K562 (cell line): ENCODE results near the gene CCDC106. TPM values are rescaled to one million over a fixed set of nuclear protein-coding genes. Genes with fewer than 3 reads are reported as not detected.

Source experiments
- CC2D1A ChIP-seq: fragments of 450-650 bp; IDR thresholded peaks from 2 replicates; pipeline ENCODE4 v1.6.1; 2017; ENCODE audit warnings: mild to moderate bottlenecking
- ELK1 ChIP-seq: sonication (generic); formaldehyde crosslinking; IDR thresholded peaks from 2 replicates; pipeline ENCODE4 v1.8.1; 2022; ENCODE audit warnings: missing genetic modification reagents
- EP400 ChIP-seq: fragments of 450-650 bp; IDR thresholded peaks from 2 replicates; pipeline ENCODE4 v1.6.1; 2017; ENCODE audit warnings: antibody characterized with exemption, mild to moderate bottlenecking, moderate library complexity
- HDGF ChIP-seq: fragments of 450-650 bp; IDR thresholded peaks from 2 replicates; pipeline ENCODE4 v1.6.1; 2016
- KAT8 ChIP-seq: fragments of 450-650 bp; IDR thresholded peaks from 2 replicates; pipeline ENCODE4 v1.6.1; 2016; ENCODE audit warnings: low read depth, mild to moderate bottlenecking
- KLF6 ChIP-seq: fragments of 250-450 bp; sonication (Bioruptor Pico); IDR thresholded peaks from 2 replicates; pipeline ENCODE4 v1.4.0; 2020; ENCODE audit warnings: mild to moderate bottlenecking, moderate library complexity, borderline replicate concordance
- MAZ ChIP-seq, 2 experiments: fragments of 450-650 bp in 1 of 2; sonication (generic) in 1 of 2; formaldehyde crosslinking; IDR thresholded peaks in 1 of 2; conservative IDR thresholded peaks in 1 of 2; 2 replicates each; pipeline versions ENCODE4 v1.4.0 to v1.5.0; 2020; ENCODE audit warnings: mild to moderate bottlenecking in 1 of 2, missing genetic modification reagents in 1 of 2
- NFRKB ChIP-seq: fragments of 450-650 bp; IDR thresholded peaks from 2 replicates; pipeline ENCODE4 v1.6.1; 2016; ENCODE audit warnings: low read depth
- SNIP1 ChIP-seq: fragments of 450-650 bp; IDR thresholded peaks from 2 replicates; pipeline ENCODE4 v1.7.1; 2017; ENCODE audit warnings: low read depth, mild to moderate bottlenecking
- SRSF9 ChIP-seq: fragments of 200-400 bp; formaldehyde crosslinking; IDR thresholded peaks from 2 replicates; pipeline ENCODE4 v1.6.1; 2017; ENCODE audit warnings: low read depth, low read length, borderline replicate concordance
- TCFL5 ChIP-seq: fragments of 250-450 bp; sonication (Bioruptor Pico); conservative IDR thresholded peaks from 2 replicates; pipeline ENCODE4 v1.6.1; 2021; ENCODE audit warnings: mild to moderate bottlenecking, moderate library complexity, matching md5 sums
- THRA ChIP-seq: fragments of 450-650 bp; IDR thresholded peaks from 2 replicates; pipeline ENCODE4 v1.6.1; 2017; ENCODE audit warnings: mild to moderate bottlenecking, moderate library complexity
- ZKSCAN8 ChIP-seq: fragments of 200-800 bp; sonication (Bioruptor generic); IDR thresholded peaks from 2 replicates; pipeline ENCODE4 v1.6.1; 2016; ENCODE audit warnings: missing genetic modification characterization, missing compliant biosample characterization
- ZNF408 ChIP-seq: fragments of 250-450 bp; sonication (Bioruptor Pico); IDR thresholded peaks from 2 replicates; pipeline ENCODE4 v1.4.0; 2020; ENCODE audit warnings: low read depth, mild to moderate bottlenecking, moderate library complexity
- ZNF586 ChIP-seq: fragments of 450-650 bp; formaldehyde crosslinking; conservative IDR thresholded peaks from 2 replicates; pipeline ENCODE4 v1.4.0; 2020; ENCODE audit warnings: mild to moderate bottlenecking, moderate library complexity
- ZNF785 ChIP-seq: fragments of 250-450 bp; sonication (Bioruptor Pico); IDR thresholded peaks from 2 replicates; pipeline ENCODE4 v1.4.0; 2020; ENCODE audit warnings: mild to moderate bottlenecking
- polyA plus RNA-seq, 8 experiments: library from polyadenylated mRNA; depleted of rRNA in 4 of 8; stranded (reverse) in 5 of 8; unstranded in 3 of 8; fragments of >200 nt; fragmentation: Nextera tagmentation in 2 of 8; fragmentation: Illumina TruSeq in 1 of 8; extraction: Ambion mirVana in 2 of 8; extraction: Trizol in 1 of 8; gene quantifications; 2 replicates each; pipeline versions ENCODE4 v1.2.1 to v1.2.3, GENCODE V29; 2011 to 2014; ENCODE audit warnings: inconsistent platforms in 1 of 8, missing spikeins in 1 of 8
- total RNA-seq, 7 experiments: library from RNA; depleted of rRNA in 6 of 7; stranded (reverse); fragments of >200 nt in 6 of 7; fragmentation: Illumina TruSeq in 2 of 7; extraction: Trizol in 2 of 7; gene quantifications; 2 replicates each; pipeline versions ENCODE4 v1.2.1 to v1.2.3, GENCODE V29; 2011 to 2021; ENCODE audit warnings: low replicate concordance in 1 of 7
- TF ChIP-seq, protein P1 (sequence below): fragments of 200-800 bp; sonication (Bioruptor generic); IDR thresholded peaks from 2 replicates; pipeline ENCODE4 v1.6.1; 2017; ENCODE audit warnings: missing genetic modification characterization, missing compliant biosample characterization
- TF ChIP-seq, protein P2 (sequence below): fragments of 250-450 bp; sonication (Bioruptor Pico); IDR thresholded peaks from 2 replicates; pipeline ENCODE4 v1.5.0; 2021; ENCODE audit warnings: mild to moderate bottlenecking, moderate library complexity
- TF ChIP-seq, protein P3 (sequence below), 3 experiments: fragments of 200-800 bp in 1 of 3; sonication (Bioruptor generic) in 1 of 3; sonication (generic) in 1 of 3; formaldehyde crosslinking in 1 of 3; IDR thresholded peaks; 2 replicates each; pipeline versions ENCODE4 v1.6.1 to v1.8.0; 2016 to 2022; ENCODE audit warnings: mild to moderate bottlenecking in 2 of 3, missing compliant biosample characterization in 2 of 3, missing genetic modification characterization in 2 of 3, missing genetic modification reagents in 1 of 3

Gene CCDC106
- total and polyA plus RNA-seq, 9 of the 15 experiments (the other 6 are each of a cell fraction or from before 2014, with no cell fraction given): 0.10 to 27.5 (median 15.0) TPM; not detected in 1

GRCh38 chr19:55605637-55606470 lies 42.2 kb upstream of the CCDC106 start, which contains the start of gene ZNF865 (continued):
- TF ChIP-seq, protein P1, sequence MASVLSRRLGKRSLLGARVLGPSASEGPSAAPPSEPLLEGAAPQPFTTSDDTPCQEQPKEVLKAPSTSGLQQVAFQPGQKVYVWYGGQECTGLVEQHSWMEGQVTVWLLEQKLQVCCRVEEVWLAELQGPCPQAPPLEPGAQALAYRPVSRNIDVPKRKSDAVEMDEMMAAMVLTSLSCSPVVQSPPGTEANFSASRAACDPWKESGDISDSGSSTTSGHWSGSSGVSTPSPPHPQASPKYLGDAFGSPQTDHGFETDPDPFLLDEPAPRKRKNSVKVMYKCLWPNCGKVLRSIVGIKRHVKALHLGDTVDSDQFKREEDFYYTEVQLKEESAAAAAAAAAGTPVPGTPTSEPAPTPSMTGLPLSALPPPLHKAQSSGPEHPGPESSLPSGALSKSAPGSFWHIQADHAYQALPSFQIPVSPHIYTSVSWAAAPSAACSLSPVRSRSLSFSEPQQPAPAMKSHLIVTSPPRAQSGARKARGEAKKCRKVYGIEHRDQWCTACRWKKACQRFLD: no peak
- TF ChIP-seq HDGF: 0 out of 2 replicates have a peak, but pooled peaks have one; percentile 28
- no peak for TF ChIP-seq KAT8
- TF ChIP-seq KLF6 (CRISPR knock-in tag): no peak
- TF ChIP-seq ELK1: no peak
- no peak for TF ChIP-seq TCFL5 (CRISPR knock-in tag)
- no peak for TF ChIP-seq ZNF408
- no peak for TF ChIP-seq ZKSCAN8 (CRISPR knock-in tag)
- TF ChIP-seq SNIP1: no peak
- TF ChIP-seq, protein P2, sequence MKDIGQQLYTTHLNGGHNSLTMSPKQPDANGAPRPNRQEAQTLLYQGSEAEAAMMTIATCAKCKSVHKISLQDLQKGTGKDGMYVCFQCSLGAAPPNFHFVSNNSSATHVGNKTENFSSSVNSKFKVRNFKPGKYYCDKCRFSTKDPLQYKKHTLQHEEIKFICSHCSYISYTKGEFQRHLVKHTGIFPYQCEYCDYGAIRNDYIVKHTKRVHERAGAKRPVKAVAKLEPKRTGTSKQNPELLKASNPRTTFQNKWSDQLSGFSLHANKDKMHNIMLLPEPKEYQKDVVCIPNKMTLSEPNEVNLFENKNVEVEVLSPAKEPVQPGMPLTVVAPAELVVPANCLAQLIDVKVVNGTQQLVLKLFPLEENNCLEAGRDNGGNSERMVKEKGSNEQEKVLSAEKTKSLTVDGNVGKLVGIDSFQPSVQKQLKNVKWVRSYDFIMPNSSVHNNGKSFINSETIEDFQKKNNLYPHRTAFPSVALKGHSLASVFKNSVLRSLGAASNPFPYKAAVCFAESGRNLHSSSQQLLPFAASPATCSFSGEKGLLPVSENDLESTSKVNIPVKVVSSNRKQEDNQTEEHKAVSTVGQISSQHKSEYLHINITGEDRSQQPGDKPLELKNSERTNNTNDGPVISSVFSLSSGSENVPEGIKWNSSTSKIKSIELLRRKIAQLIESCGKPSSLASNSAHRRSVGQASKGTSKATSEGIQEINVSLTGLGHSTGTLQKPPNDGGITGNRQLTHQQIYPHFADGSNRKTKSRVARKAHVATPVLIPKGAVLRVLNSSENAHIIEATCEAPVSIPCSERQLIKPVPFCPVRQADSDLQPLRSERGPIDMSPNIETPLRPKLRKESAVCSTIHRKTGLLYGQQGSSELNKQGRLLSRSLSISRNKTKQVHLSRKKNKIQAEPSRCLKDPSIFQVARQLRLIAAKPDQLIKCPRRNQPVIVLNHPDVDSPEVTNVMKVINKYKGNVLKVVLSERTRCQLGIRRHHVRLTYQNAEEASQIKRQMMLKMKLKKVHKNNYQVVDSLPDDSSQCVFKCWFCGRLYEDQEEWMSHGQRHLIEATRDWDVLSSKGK (CRISPR knock-in tag): no peak
- no peak for TF ChIP-seq ZNF586
- TF ChIP-seq SRSF9: no peak
- TF ChIP-seq ZNF785: no peak
- TF ChIP-seq THRA: no peak
- peak; percentile 81 for TF ChIP-seq CC2D1A
- TF ChIP-seq NFRKB: no peak
- TF ChIP-seq MAZ (CRISPR knock-in tag; conservative IDR thresholded peaks at IDR 0.05 in 1 of 2, IDR thresholded peaks at IDR 0.05 in 1 of 2): peak; percentile 39 to 74; a peak in 3 of 4 replicates
- peak; percentile 27; the same call in 1 of the 2 replicates for TF ChIP-seq EP400
- TF ChIP-seq, protein P3, sequence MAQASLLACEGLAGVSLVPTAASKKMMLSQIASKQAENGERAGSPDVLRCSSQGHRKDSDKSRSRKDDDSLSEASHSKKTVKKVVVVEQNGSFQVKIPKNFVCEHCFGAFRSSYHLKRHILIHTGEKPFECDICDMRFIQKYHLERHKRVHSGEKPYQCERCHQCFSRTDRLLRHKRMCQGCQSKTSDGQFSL (CRISPR knock-in tag; IDR thresholded peaks at IDR 0.05): peak; percentile 100
- TF ChIP-seq, protein P3 (tag; IDR thresholded peaks at IDR 0.05): peak in 1 of 2 experiments; percentile 99; a peak in 2 of 4 replicates
